Caki2 (cell line): ENCODE measurements around the gene B9D2. TPM values are rescaled to one million over a fixed set of nuclear protein-coding genes. Genes with fewer than 3 reads are reported as not detected.
"Not testable (repeated sequence)": the region's sequence is repeated elsewhere in the genome, so short reads cannot be mapped to it uniquely, and the experiment has no call there.

Experiments used
- DNase-seq: peaks from one replicate; pipeline ENCODE4 v3.0.0-alpha.2; 2015; ENCODE audit warnings: low read depth
- in situ Hi-C: cut with HindIII; loops from 2 replicates; pipeline ENCODE4 v1.10.0; 2016; ENCODE audit warnings: low sequenced_read_pairs, low pct_unique_long_range_greater_than_20kb, mixed read lengths
- total RNA-seq: library from RNA; depleted of rRNA; stranded (reverse); fragments of >200 nt; shearing (Covaris generic); gene quantifications from 2 replicates; pipeline ENCODE4 v1.2.3, GENCODE V29; 2014; ENCODE audit warnings: low replicate concordance; rRNA removed

Gene B9D2
- total RNA-seq, result 15.1 and 35.0 TPM in 2 replicates

GRCh38 chr19:41363753-41364523 lies at the start of gene B9D2:
Gene B9D2, minus strand, starts transcription at chr19:41364149. Its CDS starts 630 bp downstream, at chr19:41363519.
- peak; percentile 100 for DNase-seq
- in situ Hi-C loops, result no loop called here

GRCh38 chr19:41412953-41413352 lies 49.0 kb upstream of the B9D2 start:
- in situ Hi-C loops, result no loop called here
- no peak for DNase-seq

- in situ Hi-C loops, result no loop called here
- no peak for DNase-seq
Observed at GRCh38 chr19:41411968-41412265, 48.0 kb upstream of the B9D2 start.

- DNase-seq, result no peak
- in situ Hi-C loops, result no loop called here
Observed at GRCh38 chr19:41411100-41411967, 47.4 kb upstream of the B9D2 start.

- in situ Hi-C loops, result no loop called here
- no peak for DNase-seq
Observed at GRCh38 chr19:41410336-41411054, 46.5 kb upstream of the B9D2 start.

GRCh38 chr19:41409288-41409687 lies 45.3 kb upstream of the B9D2 start:
- DNase-seq, result peak; percentile 72
- in situ Hi-C loops, result no loop called here

GRCh38 chr19:41408846-41409245 lies 44.9 kb upstream of the B9D2 start:
- DNase-seq, in situ Hi-C loops: not testable (repeated sequence)

GRCh38 chr19:41408256-41408655 lies 44.3 kb upstream of the B9D2 start:
- no peak for DNase-seq
- in situ Hi-C loops, result no loop called here

- DNase-seq, result peak; percentile 52
- in situ Hi-C loops, result no loop called here
Observed at GRCh38 chr19:41407271-41407670, 43.3 kb upstream of the B9D2 start.

GRCh38 chr19:41405776-41406175 lies 41.8 kb upstream of the B9D2 start:
- in situ Hi-C loops, result no loop called here
- DNase-seq, result no peak

GRCh38 chr19:41403181-41403970 lies 39.4 kb upstream of the B9D2 start:
- peak; percentile 71 for DNase-seq
- in situ Hi-C loops, result no loop called here

GRCh38 chr19:41402010-41402409 lies 38.1 kb upstream of the B9D2 start:
- in situ Hi-C loops, result no loop called here

GRCh38 chr19:41401483-41401882 lies 37.5 kb upstream of the B9D2 start:
- no peak for DNase-seq
- in situ Hi-C loops, result no loop called here

More at GRCh38 chr19:41402010-41402409, 38.1 kb upstream of the B9D2 start:
- DNase-seq, result no peak

GRCh38 chr19:41399525-41399924 lies 35.6 kb upstream of the B9D2 start:
- DNase-seq, result no peak
- in situ Hi-C loops, result no loop called here

GRCh38 chr19:41399091-41399490 lies 35.1 kb upstream of the B9D2 start:
- DNase-seq, result no peak
- in situ Hi-C loops, result no loop called here

GRCh38 chr19:41398598-41398997 lies 34.6 kb upstream of the B9D2 start:
- in situ Hi-C loops, result no loop called here
- no peak for DNase-seq

- in situ Hi-C loops, result no loop called here
Observed at GRCh38 chr19:41398050-41398418, 34.1 kb upstream of the B9D2 start.

More at GRCh38 chr19:41398050-41398418, 34.1 kb upstream of the B9D2 start:
- no peak for DNase-seq
